SK-N-MC (cell line): Measurements from ENCODE around the gene CPSF2.

ENCODE experiments used
- DNase-seq: peaks from one replicate; pipeline ENCODE4 v3.0.0-alpha.2; 2011; ENCODE audit warnings: low read depth, low spot score
- H3K27ac ChIP-seq: fragments of 200-600 bp; sonication (generic); 2 replicates; pipeline ENCODE4 v1.5.1; 2016; ENCODE audit warnings: mixed run types
- H3K36me3 ChIP-seq: fragments of 200-600 bp; sonication (generic); 2 replicates; pipeline ENCODE4 v1.6.1; 2017; ENCODE audit warnings: antibody characterized with exemption, low read length, mixed read lengths; ENCODE audit not compliant: insufficient read depth
- H3K4me3 ChIP-seq: fragments of 200-600 bp; sonication (generic); 2 replicates; pipeline ENCODE4 v1.5.1; 2016
- H3K9ac ChIP-seq: fragments of 200-600 bp; sonication (generic); 2 replicates; pipeline ENCODE4 v1.8.0; 2017; ENCODE audit warnings: mixed run types, mixed read lengths; ENCODE audit not compliant: insufficient read length
- H3K9me3 ChIP-seq: fragments of 200-600 bp; sonication (generic); 2 replicates; pipeline ENCODE4 v1.6.1; 2017; ENCODE audit warnings: low read depth, mild to moderate bottlenecking, antibody characterized with exemption, low read length, moderate library complexity, mixed read lengths
- EZH2 ChIP-seq: fragments of 200-600 bp; sonication (generic); IDR thresholded peaks from one replicate; pipeline ENCODE4 v1.6.1; 2017; ENCODE audit warnings: antibody characterized with exemption
- FOXP2 ChIP-seq: optimal IDR thresholded peaks from 2 replicates; pipeline ENCODE3; 2011; ENCODE audit warnings: mild to moderate bottlenecking, moderate library complexity; ENCODE audit not compliant: insufficient read depth; ENCODE audit errors: extremely low read length, control extremely low read depth
- POLR2AphosphoS5 ChIP-seq: IDR thresholded peaks from 2 replicates; pipeline ENCODE4 v1.6.1; 2012; ENCODE audit warnings: mild to moderate bottlenecking, low read depth, low read length, borderline replicate concordance

The CPSF2 gene

GRCh38 chr14:92121670-92122350 lies at the start of gene CPSF2, which contains the start of gene NDUFB1:
Gene CPSF2 (plus strand): TSS chr14:92121969. CDS start chr14:92130985, 9,016 bp downstream.
Gene NDUFB1 (minus strand): TSS chr14:92121706. CDS start chr14:92117637, 4,069 bp downstream.
- no peak for DNase-seq
- Histone ChIP-seq H3K4me3 (peak within 1 kb of the TSS; percentile 98), H3K9ac (peak within 1 kb of the TSS; percentile 99), H3K9me3 (no peaks in the 10 kb centered on the region), H3K36me3 (peaks cover 36% of the 10 kb centered on the region), H3K27ac (peak within 1 kb of the TSS; percentile 94)
- TF ChIP-seq POLR2AphosphoS5 (peak; percentile 96), FOXP2 (no peak)

DNA sequence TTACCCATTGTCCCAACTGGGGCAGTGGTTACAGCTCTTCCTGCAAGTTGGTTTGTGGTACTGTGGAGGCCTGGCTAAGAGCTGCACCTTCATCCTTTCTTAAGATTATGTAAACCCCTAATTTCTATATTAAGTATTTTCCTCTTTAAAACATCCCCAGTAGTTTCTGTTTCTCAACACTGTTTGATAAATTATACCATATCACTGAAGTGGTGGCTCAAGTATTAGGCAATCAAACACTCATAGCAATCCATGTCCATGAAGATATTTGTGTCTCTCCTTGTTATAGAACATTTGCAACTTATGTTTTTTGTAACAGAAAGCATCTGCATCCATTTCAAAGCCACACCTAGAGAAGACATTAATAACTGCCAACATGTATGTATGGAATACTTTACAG lies 47.2 kb upstream of the CPSF2 start:
- Histone ChIP-seq H3K9ac (no peak overlapping the region), H3K36me3 (peaks cover 23% of the 10 kb centered on the region), H3K27ac (no peak overlapping the region), H3K4me3 (no peak overlapping the region), H3K9me3 (no peaks in the 10 kb centered on the region)
- TF ChIP-seq EZH2 (no peak), POLR2AphosphoS5 (no peak), FOXP2 (no peak)
- no peak for DNase-seq

DNA sequence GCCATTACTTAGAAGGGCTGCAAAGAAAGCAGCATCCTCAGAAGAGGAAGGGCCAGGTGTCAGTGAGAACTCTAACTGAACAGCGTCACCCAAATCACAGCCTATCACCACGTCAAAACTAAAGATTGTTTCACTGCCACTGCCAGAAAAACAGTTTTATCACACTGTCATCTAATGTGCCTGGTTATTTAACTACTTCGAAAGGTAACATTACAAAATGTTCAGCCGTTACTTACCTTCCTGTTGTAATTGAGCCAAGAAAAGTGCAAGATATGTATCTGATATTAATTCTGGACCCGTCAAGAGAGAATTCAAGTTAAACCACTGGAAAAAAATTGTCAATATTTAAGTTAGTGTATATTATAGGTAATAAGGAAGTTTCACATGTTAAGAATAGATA lies 33.3 kb upstream of the CPSF2 start:
- H3K4me3 ChIP-seq: no peak overlapping the region
- H3K36me3 ChIP-seq: peaks cover 20% of the 10 kb centered on the region
- no peaks in the 10 kb centered on the region for H3K9me3 ChIP-seq
- DNase-seq: no peak
- H3K9ac ChIP-seq: no peak overlapping the region
- TF ChIP-seq EZH2 (no peak), POLR2AphosphoS5 (no peak), FOXP2 (no peak)
- H3K27ac ChIP-seq: no peak overlapping the region

- H3K27ac ChIP-seq: no peak overlapping the region
- no peaks in the 10 kb centered on the region for H3K9me3 ChIP-seq
- H3K36me3 ChIP-seq: peaks cover 27% of the 10 kb centered on the region
- H3K9ac ChIP-seq: no peak overlapping the region
- no peak for DNase-seq
- no peak overlapping the region for H3K4me3 ChIP-seq
- TF ChIP-seq POLR2AphosphoS5 (no peak), FOXP2 (no peak), EZH2 (no peak)
Observed at GRCh38 chr14:92093320-92093719, 28.4 kb upstream of the CPSF2 start.

DNA sequence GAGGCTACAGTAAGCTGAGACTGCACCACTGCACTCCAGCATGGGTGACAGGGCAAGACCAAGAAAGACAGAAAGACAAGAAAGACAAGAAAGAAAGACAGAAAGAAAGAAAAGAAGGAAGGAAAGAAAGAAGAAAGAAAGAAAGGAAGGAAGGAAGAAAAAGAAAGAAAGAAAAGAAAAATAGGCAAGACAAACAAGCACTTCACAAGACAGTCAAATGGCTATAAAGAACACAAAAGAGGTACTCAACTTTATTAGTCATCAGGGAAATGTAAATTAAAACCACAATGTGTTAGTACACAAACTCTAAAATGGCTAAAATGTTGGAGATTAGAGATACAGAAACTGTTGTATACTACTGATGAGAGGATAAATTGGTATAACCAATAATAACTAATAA lies 22.0 kb upstream of the CPSF2 start:
- Histone ChIP-seq H3K27ac (no peak overlapping the region), H3K9me3 (no peaks in the 10 kb centered on the region), H3K9ac (no peak overlapping the region), H3K36me3 (peaks cover 10% of the 10 kb centered on the region), H3K4me3 (no peak overlapping the region)
- DNase-seq: no peak
- TF ChIP-seq EZH2 (no peak), FOXP2 (no peak), POLR2AphosphoS5 (no peak)

GRCh38 chr14:92103363-92103989 lies 18.3 kb upstream of the CPSF2 start:
- H3K9ac ChIP-seq: no peak overlapping the region
- TF ChIP-seq FOXP2: no peak
- no peak overlapping the region for H3K4me3 ChIP-seq
- no peak for DNase-seq
- H3K9me3 ChIP-seq: no peaks in the 10 kb centered on the region
- H3K27ac ChIP-seq: no peak overlapping the region
- no peaks in the 10 kb centered on the region for H3K36me3 ChIP-seq

DNA sequence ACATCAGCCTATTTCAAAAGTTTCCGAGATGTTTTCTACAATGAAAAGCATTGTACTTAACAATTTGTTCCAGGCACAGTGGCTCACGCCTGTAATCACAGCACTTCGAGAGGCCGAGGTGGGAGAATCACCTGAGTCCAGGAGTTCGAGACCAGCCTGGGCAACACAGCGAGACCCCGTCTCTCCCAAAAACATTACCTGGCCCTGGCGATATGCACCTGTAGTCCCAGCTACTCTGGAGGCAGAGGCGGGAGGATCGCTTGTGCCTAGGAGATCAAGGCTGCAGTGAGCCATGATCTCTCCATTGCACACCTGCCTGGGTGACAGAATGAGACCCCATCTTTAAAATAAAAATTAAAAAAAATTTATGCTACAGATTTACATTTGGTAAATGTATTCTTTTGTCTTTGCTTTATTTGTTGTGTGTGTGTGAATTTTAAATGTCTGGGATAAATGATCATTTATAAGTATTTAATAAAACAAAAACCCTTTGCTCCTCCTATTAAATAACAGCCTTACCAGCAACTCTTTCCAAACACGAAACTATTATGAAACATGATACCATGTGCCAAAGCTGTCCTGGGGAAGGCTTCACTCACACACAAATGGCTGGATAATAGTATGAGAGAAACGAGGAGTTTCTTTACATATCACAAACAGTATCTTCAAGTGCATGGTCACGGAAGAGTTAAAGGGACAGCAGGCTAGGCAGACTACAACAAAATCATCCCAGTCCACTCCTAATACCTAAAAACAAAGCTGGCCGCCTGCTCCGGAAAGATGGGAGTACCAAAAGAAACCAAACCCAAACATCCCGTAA lies 16.5 kb upstream of the CPSF2 start:
- DNase-seq: no peak
- H3K36me3 ChIP-seq: no peaks in the 10 kb centered on the region
- TF ChIP-seq EZH2 (no peak), FOXP2 (no peak), POLR2AphosphoS5 (no peak)
- peak overlapping the region; percentile 87 for H3K27ac ChIP-seq
- no peaks in the 10 kb centered on the region for H3K9me3 ChIP-seq
- H3K9ac ChIP-seq: peak overlapping the region; percentile 92
- H3K4me3 ChIP-seq: peak overlapping the region; percentile 99

DNA sequence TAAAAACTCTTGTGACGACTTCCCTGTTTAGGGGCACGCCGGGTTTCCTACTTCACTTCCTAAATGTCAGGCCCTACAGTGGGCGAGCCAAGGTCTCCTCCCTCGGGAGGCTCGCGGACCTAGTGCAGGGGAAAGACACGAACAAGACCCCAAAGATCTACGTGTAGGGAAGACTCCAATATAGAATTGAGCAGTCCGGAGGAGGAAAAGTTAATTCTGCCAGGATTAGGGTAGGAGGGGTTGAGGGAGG lies 16.0 kb upstream of the CPSF2 start:
- H3K27ac ChIP-seq: peak overlapping the region; percentile 87
- H3K9me3 ChIP-seq: no peaks in the 10 kb centered on the region
- DNase-seq: no peak
- H3K9ac ChIP-seq: peak overlapping the region; percentile 92
- no peaks in the 10 kb centered on the region for H3K36me3 ChIP-seq
- peak overlapping the region; percentile 99 for H3K4me3 ChIP-seq
- TF ChIP-seq FOXP2 (no peak), EZH2 (no peak), POLR2AphosphoS5 (no peak)

DNA sequence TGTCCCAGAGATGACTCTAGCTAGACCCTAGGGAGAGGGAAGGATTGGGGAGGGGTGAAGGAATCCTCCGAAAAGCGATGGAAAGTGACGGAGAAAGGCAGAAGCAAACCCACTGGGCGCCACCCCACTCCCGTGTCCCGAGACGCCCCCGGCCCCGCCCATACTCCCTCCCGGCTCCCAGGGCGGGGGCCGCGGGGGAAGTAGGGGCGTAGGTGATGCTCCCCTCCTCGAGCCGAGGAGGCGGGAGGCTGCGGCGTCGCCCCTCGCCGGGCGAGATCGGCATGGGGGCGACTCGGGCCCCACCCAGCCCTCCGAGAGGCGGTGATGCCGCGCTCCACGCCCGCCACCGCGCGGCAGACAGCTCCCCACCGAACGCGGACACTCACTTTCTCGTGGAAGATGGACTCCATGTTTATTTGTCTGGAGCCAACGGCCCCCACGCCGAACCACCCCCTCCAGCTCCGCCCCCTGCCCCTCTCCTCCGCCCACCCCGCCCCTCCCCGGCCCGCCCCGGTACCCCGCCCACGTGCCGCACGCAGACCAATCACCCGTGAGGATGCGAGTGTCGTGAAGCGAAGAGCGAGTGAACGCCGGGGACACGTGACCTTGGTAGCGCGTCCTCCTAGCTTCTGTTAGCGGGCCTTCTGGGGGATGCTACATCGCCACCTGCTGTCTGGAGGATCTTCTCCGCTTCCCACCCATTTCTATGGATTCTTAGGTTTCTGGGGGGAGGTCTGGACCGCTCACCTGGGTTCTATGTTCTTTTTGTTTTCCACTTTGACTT lies 15.4 kb upstream of the CPSF2 start, which contains the start of gene ATXN3:
ATXN3 (minus strand) TSS at position 440 of the 784 bp plus-strand sequence; CDS start at position 410, 30 bp downstream.
- peak within 1 kb of the TSS; percentile 92 for H3K9ac ChIP-seq
- no peaks in the 10 kb centered on the region for H3K9me3 ChIP-seq
- peak within 1 kb of the TSS; percentile 87 for H3K27ac ChIP-seq
- peak; percentile 94 for DNase-seq
- H3K4me3 ChIP-seq: peak within 1 kb of the TSS; percentile 99
- TF ChIP-seq FOXP2 (no peak), POLR2AphosphoS5 (peak; percentile 83), EZH2 (no peak)
- H3K36me3 ChIP-seq: no peaks in the 10 kb centered on the region
